K562 (cell line): ENCODE results near the gene GLTPD2. TPM values are rescaled to one million over a fixed set of nuclear protein-coding genes. Genes with fewer than 3 reads are reported as not detected.

Experiments used
- polyA plus RNA-seq, 8 experiments: library from polyadenylated mRNA; depleted of rRNA in 4 of 8; stranded (reverse) in 5 of 8; unstranded in 3 of 8; fragments of >200 nt; fragmentation: Nextera tagmentation in 2 of 8; fragmentation: Illumina TruSeq in 1 of 8; extraction: Ambion mirVana in 2 of 8; extraction: Trizol in 1 of 8; gene quantifications; 2 replicates each; pipeline versions ENCODE4 v1.2.1 to v1.2.3, GENCODE V29; 2011 to 2014; ENCODE audit warnings: inconsistent platforms in 1 of 8, missing spikeins in 1 of 8
- total RNA-seq, 7 experiments: library from RNA; depleted of rRNA in 6 of 7; stranded (reverse); fragments of >200 nt in 6 of 7; fragmentation: Illumina TruSeq in 2 of 7; extraction: Trizol in 2 of 7; gene quantifications; 2 replicates each; pipeline versions ENCODE4 v1.2.1 to v1.2.3, GENCODE V29; 2011 to 2021; ENCODE audit warnings: low replicate concordance in 1 of 7

The GLTPD2 gene
- total and polyA plus RNA-seq, 9 of the 15 experiments (the other 6 are each of a cell fraction or from before 2014, with no cell fraction given): not detected

Other genes with a start within 250 kb of the GLTPD2 start
Only the 7 nearest of the 26 such genes appear.
- not detected in 2 replicates for gene ZMYND15, start 49.1 kb upstream of the GLTPD2 start, total RNA-seq (2014; rRNA removed)
- not detected in 2 replicates for gene ZMYND15, start 49.1 kb upstream of the GLTPD2 start, total RNA-seq (2014; rRNA removed; fragmentation: Illumina TruSeq; extraction: Trizol)
- gene ZMYND15, start 49.1 kb upstream of the GLTPD2 start, total RNA-seq (2015; rRNA removed; fragmentation: Illumina TruSeq; extraction: Trizol): not detected in 2 replicates
- gene ZMYND15, start 49.1 kb upstream of the GLTPD2 start, total RNA-seq (2021): 0.09 TPM in 1 of 2 replicates, not detected in the other
- gene ZMYND15, start 49.1 kb upstream of the GLTPD2 start, polyA plus RNA-seq (2011; rRNA removed): not detected in 2 replicates
- not detected in 2 replicates for gene ZMYND15, start 49.1 kb upstream of the GLTPD2 start, polyA plus RNA-seq (2014; fragmentation: Illumina TruSeq; extraction: Trizol)
- not detected for gene ZMYND15, start 49.1 kb upstream of the GLTPD2 start, polyA plus RNA-seq (2014; fragmentation: Nextera tagmentation; extraction: Ambion mirVana)
- not detected in 2 replicates for gene ZMYND15, start 49.1 kb upstream of the GLTPD2 start, polyA plus RNA-seq (2014; rRNA removed)
- gene CXCL16, start 49.0 kb upstream of the GLTPD2 start, total RNA-seq (2014; rRNA removed): 0.05 TPM in 1 of 2 replicates, not detected in the other
- gene CXCL16, start 49.0 kb upstream of the GLTPD2 start, total RNA-seq (2014; rRNA removed; fragmentation: Illumina TruSeq; extraction: Trizol): not detected in 2 replicates
- gene CXCL16, start 49.0 kb upstream of the GLTPD2 start, total RNA-seq (2015; rRNA removed; fragmentation: Illumina TruSeq; extraction: Trizol): 0.22 TPM in 1 of 2 replicates, not detected in the other
- gene CXCL16, start 49.0 kb upstream of the GLTPD2 start, total RNA-seq (2021): 0.25 and 0.55 TPM in 2 replicates
- gene CXCL16, start 49.0 kb upstream of the GLTPD2 start, polyA plus RNA-seq (2011; rRNA removed): 0.24 and 0.30 TPM in 2 replicates
- 0.10 and 0.26 TPM in 2 replicates for gene CXCL16, start 49.0 kb upstream of the GLTPD2 start, polyA plus RNA-seq (2014; fragmentation: Illumina TruSeq; extraction: Trizol)
- under 1 TPM in 1 of 2 experiments, not detected in 1; 0.07 TPM for gene CXCL16, start 49.0 kb upstream of the GLTPD2 start, polyA plus RNA-seq (2014; fragmentation: Nextera tagmentation; extraction: Ambion mirVana)
- 0.68 TPM in 1 of 2 replicates, not detected in the other for gene CXCL16, start 49.0 kb upstream of the GLTPD2 start, polyA plus RNA-seq (2014; rRNA removed)
- not detected in 2 replicates for gene TM4SF5, start 17.1 kb upstream of the GLTPD2 start, total RNA-seq (2014; rRNA removed)
- not detected in 2 replicates for gene TM4SF5, start 17.1 kb upstream of the GLTPD2 start, total RNA-seq (2014; rRNA removed; fragmentation: Illumina TruSeq; extraction: Trizol)
- not detected in 2 replicates for gene TM4SF5, start 17.1 kb upstream of the GLTPD2 start, total RNA-seq (2015; rRNA removed; fragmentation: Illumina TruSeq; extraction: Trizol)
- not detected in 2 replicates for gene TM4SF5, start 17.1 kb upstream of the GLTPD2 start, total RNA-seq (2021)
- gene TM4SF5, start 17.1 kb upstream of the GLTPD2 start, polyA plus RNA-seq (2011; rRNA removed): not detected in 2 replicates
- not detected in 2 replicates for gene TM4SF5, start 17.1 kb upstream of the GLTPD2 start, polyA plus RNA-seq (2014; fragmentation: Illumina TruSeq; extraction: Trizol)
- not detected for gene TM4SF5, start 17.1 kb upstream of the GLTPD2 start, polyA plus RNA-seq (2014; fragmentation: Nextera tagmentation; extraction: Ambion mirVana)
- gene TM4SF5, start 17.1 kb upstream of the GLTPD2 start, polyA plus RNA-seq (2014; rRNA removed): not detected in 2 replicates
- gene VMO1, start 2.6 kb upstream of the GLTPD2 start, total RNA-seq (2014; rRNA removed): 0.41 TPM in 1 of 2 replicates, not detected in the other
- not detected in 2 replicates for gene VMO1, start 2.6 kb upstream of the GLTPD2 start, total RNA-seq (2014; rRNA removed; fragmentation: Illumina TruSeq; extraction: Trizol)
- gene VMO1, start 2.6 kb upstream of the GLTPD2 start, total RNA-seq (2015; rRNA removed; fragmentation: Illumina TruSeq; extraction: Trizol): not detected in 2 replicates
- 0.31 TPM in 1 of 2 replicates, not detected in the other for gene VMO1, start 2.6 kb upstream of the GLTPD2 start, total RNA-seq (2021)
- gene VMO1, start 2.6 kb upstream of the GLTPD2 start, polyA plus RNA-seq (2011; rRNA removed): not detected in 2 replicates
- gene VMO1, start 2.6 kb upstream of the GLTPD2 start, polyA plus RNA-seq (2014; fragmentation: Illumina TruSeq; extraction: Trizol): not detected in 2 replicates
- gene VMO1, start 2.6 kb upstream of the GLTPD2 start, polyA plus RNA-seq (2014; fragmentation: Nextera tagmentation; extraction: Ambion mirVana): not detected
- gene VMO1, start 2.6 kb upstream of the GLTPD2 start, polyA plus RNA-seq (2014; rRNA removed): not detected in 2 replicates
- 209 and 307 TPM in 2 replicates for gene PSMB6, start 7.2 kb downstream of the GLTPD2 start, total RNA-seq (2014; rRNA removed)
- gene PSMB6, start 7.2 kb downstream of the GLTPD2 start, total RNA-seq (2014; rRNA removed; fragmentation: Illumina TruSeq; extraction: Trizol): 132 and 163 TPM in 2 replicates
- gene PSMB6, start 7.2 kb downstream of the GLTPD2 start, total RNA-seq (2015; rRNA removed; fragmentation: Illumina TruSeq; extraction: Trizol): 196 and 197 TPM in 2 replicates
- gene PSMB6, start 7.2 kb downstream of the GLTPD2 start, total RNA-seq (2021): 153 and 159 TPM in 2 replicates
- 185 TPM in 2 replicates for gene PSMB6, start 7.2 kb downstream of the GLTPD2 start, polyA plus RNA-seq (2011; rRNA removed)
- 245 and 270 TPM in 2 replicates for gene PSMB6, start 7.2 kb downstream of the GLTPD2 start, polyA plus RNA-seq (2014; fragmentation: Illumina TruSeq; extraction: Trizol)
- gene PSMB6, start 7.2 kb downstream of the GLTPD2 start, polyA plus RNA-seq (2014; fragmentation: Nextera tagmentation; extraction: Ambion mirVana): 100 to 1,000 TPM; 345 to 553 TPM
- 184 and 265 TPM in 2 replicates for gene PSMB6, start 7.2 kb downstream of the GLTPD2 start, polyA plus RNA-seq (2014; rRNA removed)
- gene PLD2, start 18.2 kb downstream of the GLTPD2 start, total RNA-seq (2014; rRNA removed): 4.2 and 6.9 TPM in 2 replicates
- gene PLD2, start 18.2 kb downstream of the GLTPD2 start, total RNA-seq (2014; rRNA removed; fragmentation: Illumina TruSeq; extraction: Trizol): 2.0 and 2.7 TPM in 2 replicates
- gene PLD2, start 18.2 kb downstream of the GLTPD2 start, total RNA-seq (2015; rRNA removed; fragmentation: Illumina TruSeq; extraction: Trizol): 2.9 and 3.4 TPM in 2 replicates
- 6.7 and 7.5 TPM in 2 replicates for gene PLD2, start 18.2 kb downstream of the GLTPD2 start, total RNA-seq (2021)
- 3.2 and 4.9 TPM in 2 replicates for gene PLD2, start 18.2 kb downstream of the GLTPD2 start, polyA plus RNA-seq (2011; rRNA removed)
- gene PLD2, start 18.2 kb downstream of the GLTPD2 start, polyA plus RNA-seq (2014; fragmentation: Illumina TruSeq; extraction: Trizol): 3.3 and 4.8 TPM in 2 replicates
- gene PLD2, start 18.2 kb downstream of the GLTPD2 start, polyA plus RNA-seq (2014; fragmentation: Nextera tagmentation; extraction: Ambion mirVana): under 1 TPM; 0.20 to 0.27 TPM
- gene PLD2, start 18.2 kb downstream of the GLTPD2 start, polyA plus RNA-seq (2014; rRNA removed): 3.7 and 5.2 TPM in 2 replicates
- gene MINK1, start 44.4 kb downstream of the GLTPD2 start, total RNA-seq (2014; rRNA removed): 14.1 and 17.2 TPM in 2 replicates
- gene MINK1, start 44.4 kb downstream of the GLTPD2 start, total RNA-seq (2014; rRNA removed; fragmentation: Illumina TruSeq; extraction: Trizol): 12.3 and 14.9 TPM in 2 replicates
- gene MINK1, start 44.4 kb downstream of the GLTPD2 start, total RNA-seq (2015; rRNA removed; fragmentation: Illumina TruSeq; extraction: Trizol): 10.9 and 11.0 TPM in 2 replicates
- 43.3 and 54.2 TPM in 2 replicates for gene MINK1, start 44.4 kb downstream of the GLTPD2 start, total RNA-seq (2021)
- gene MINK1, start 44.4 kb downstream of the GLTPD2 start, polyA plus RNA-seq (2011; rRNA removed): 18.8 and 33.6 TPM in 2 replicates
- 26.9 and 29.4 TPM in 2 replicates for gene MINK1, start 44.4 kb downstream of the GLTPD2 start, polyA plus RNA-seq (2014; fragmentation: Illumina TruSeq; extraction: Trizol)
- under 1 TPM; 0.11 to 0.28 TPM for gene MINK1, start 44.4 kb downstream of the GLTPD2 start, polyA plus RNA-seq (2014; fragmentation: Nextera tagmentation; extraction: Ambion mirVana)
- gene MINK1, start 44.4 kb downstream of the GLTPD2 start, polyA plus RNA-seq (2014; rRNA removed): 28.2 and 45.4 TPM in 2 replicates